Hepatocyte (in vitro differentiated cells): ENCODE results near the gene TAGLN.

Experiments used
- CTCF ChIP-seq: fragments of 200-600 bp; sonication (generic); IDR thresholded peaks from 2 replicates; pipeline ENCODE4 v1.5.1; 2016; ENCODE audit warnings: antibody characterized with exemption, mild to moderate bottlenecking; ENCODE audit not compliant: poor library complexity
- EZH2 ChIP-seq: fragments of 200-600 bp; sonication (generic); IDR thresholded peaks from 2 replicates; pipeline ENCODE4 v1.6.1; 2016; ENCODE audit warnings: antibody characterized with exemption, mild to moderate bottlenecking, borderline replicate concordance

GRCh38 chr11:117255966-117256365 lies 56.8 kb downstream of the TAGLN start:
- TF ChIP-seq EZH2 (no peak), CTCF (no peak)
